ENCODE measurements around the gene CBFA2T3.

DNA sequence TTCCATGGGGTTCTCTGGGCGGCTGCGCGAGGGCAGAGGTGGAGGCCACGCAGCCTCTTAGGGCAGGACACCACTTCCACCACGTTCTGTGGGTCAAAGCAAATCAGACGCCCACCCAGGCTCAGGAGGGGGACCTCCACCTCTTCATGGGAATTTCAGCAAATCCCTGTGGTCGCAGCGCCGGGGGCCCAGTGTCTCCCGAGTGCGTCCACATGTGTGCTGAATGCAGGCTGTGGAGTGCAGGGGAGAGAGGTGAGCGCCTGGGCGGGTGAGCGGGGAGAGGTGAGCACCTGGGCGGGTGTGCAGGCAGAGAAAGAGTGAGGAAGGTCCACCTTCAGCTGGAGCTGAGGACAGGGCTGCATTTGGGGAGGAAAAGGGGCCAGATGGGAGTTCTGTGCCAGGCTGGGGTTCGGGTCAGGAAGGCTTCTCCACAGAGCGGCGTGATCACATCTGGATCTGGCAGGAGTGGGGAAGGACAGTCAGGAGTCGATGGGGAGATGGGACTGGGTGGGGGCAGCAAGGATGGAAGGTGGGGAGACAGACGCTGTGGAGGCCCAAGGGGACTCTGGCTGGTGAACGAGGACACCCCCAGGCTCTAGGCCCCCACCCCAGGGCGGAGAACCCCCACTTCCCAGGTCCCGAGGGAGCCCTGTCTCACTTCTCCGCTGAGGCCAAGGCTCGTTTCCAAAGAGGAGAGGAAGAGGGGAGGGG lies 36.8 kb upstream of the CBFA2T3 start:
- TF ChIP-seq, protein P1, sequence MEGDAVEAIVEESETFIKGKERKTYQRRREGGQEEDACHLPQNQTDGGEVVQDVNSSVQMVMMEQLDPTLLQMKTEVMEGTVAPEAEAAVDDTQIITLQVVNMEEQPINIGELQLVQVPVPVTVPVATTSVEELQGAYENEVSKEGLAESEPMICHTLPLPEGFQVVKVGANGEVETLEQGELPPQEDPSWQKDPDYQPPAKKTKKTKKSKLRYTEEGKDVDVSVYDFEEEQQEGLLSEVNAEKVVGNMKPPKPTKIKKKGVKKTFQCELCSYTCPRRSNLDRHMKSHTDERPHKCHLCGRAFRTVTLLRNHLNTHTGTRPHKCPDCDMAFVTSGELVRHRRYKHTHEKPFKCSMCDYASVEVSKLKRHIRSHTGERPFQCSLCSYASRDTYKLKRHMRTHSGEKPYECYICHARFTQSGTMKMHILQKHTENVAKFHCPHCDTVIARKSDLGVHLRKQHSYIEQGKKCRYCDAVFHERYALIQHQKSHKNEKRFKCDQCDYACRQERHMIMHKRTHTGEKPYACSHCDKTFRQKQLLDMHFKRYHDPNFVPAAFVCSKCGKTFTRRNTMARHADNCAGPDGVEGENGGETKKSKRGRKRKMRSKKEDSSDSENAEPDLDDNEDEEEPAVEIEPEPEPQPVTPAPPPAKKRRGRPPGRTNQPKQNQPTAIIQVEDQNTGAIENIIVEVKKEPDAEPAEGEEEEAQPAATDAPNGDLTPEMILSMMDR (IDR thresholded peaks at IDR 0.05) = no peak
- no peak for TF ChIP-seq POLR2A (IDR thresholded peaks at IDR 0.05)
